ENCODE measurements around the gene RBBP8NL.

The RBBP8NL gene

DNA sequence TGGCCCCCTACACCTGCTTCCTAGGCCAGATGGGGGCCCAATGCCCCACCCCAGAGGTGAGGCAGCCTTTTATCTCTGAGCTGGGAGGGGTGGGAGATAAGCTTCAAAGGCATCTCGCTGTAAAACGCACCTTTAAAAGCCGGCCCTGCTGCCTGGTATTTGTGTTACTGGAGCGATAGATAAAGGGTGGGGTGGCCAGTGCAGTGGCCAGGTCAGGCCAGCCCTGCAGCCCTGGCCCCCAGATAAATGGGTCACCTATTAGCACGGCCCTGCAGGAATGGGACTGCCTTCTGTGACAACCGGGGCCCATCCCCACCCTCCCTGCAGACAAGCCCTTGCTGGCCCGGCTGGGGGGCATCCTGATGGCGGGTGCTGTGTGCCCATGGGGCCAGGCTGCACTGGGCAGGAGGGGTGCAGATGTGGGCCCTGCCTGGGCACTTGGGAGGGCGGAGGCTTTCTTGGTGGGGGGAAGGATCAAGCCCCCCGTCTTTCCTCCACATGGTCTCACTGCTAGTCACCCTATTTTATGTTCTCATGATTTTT, 3.0 kb upstream of the RBBP8NL start:
- TF ChIP-seq NFIC (IDR thresholded peaks at IDR 0.05) (no peak), REST (IDR thresholded peaks at IDR 0.05; ENCODE audit: low read depth) (no peak), TEAD4 (IDR thresholded peaks at IDR 0.05) (no peak), CEBPB (IDR thresholded peaks at IDR 0.05) (no peak), YY1 (IDR thresholded peaks at IDR 0.05; ENCODE audit: low read depth) (no peak), CREB1 (IDR thresholded peaks at IDR 0.05; ENCODE audit: low read depth) (no peak), ZBTB7A (IDR thresholded peaks at IDR 0.05; ENCODE audit: low read depth) (no peak), TAF1 (IDR thresholded peaks at IDR 0.05; ENCODE audit: low read depth) (no peak), EGR1 (IDR thresholded peaks at IDR 0.05) (no peak), TCF12 (IDR thresholded peaks at IDR 0.05; ENCODE audit: low read depth) (no peak), EP300 (IDR thresholded peaks at IDR 0.05; ENCODE audit: borderline replicate concordance) (no peak), FOXM1 (IDR thresholded peaks at IDR 0.05; ENCODE audit: borderline replicate concordance, low read depth) (no peak), RAD21 (IDR thresholded peaks at IDR 0.05; ENCODE audit: low read depth) (no peak)
- TF ChIP-seq, protein P1, sequence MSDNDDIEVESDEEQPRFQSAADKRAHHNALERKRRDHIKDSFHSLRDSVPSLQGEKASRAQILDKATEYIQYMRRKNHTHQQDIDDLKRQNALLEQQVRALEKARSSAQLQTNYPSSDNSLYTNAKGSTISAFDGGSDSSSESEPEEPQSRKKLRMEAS (IDR thresholded peaks at IDR 0.05), result no peak
- TF ChIP-seq, protein P2, sequence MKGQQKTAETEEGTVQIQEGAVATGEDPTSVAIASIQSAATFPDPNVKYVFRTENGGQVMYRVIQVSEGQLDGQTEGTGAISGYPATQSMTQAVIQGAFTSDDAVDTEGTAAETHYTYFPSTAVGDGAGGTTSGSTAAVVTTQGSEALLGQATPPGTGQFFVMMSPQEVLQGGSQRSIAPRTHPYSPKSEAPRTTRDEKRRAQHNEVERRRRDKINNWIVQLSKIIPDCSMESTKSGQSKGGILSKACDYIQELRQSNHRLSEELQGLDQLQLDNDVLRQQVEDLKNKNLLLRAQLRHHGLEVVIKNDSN (IDR thresholded peaks at IDR 0.05), result no peak

DNA sequence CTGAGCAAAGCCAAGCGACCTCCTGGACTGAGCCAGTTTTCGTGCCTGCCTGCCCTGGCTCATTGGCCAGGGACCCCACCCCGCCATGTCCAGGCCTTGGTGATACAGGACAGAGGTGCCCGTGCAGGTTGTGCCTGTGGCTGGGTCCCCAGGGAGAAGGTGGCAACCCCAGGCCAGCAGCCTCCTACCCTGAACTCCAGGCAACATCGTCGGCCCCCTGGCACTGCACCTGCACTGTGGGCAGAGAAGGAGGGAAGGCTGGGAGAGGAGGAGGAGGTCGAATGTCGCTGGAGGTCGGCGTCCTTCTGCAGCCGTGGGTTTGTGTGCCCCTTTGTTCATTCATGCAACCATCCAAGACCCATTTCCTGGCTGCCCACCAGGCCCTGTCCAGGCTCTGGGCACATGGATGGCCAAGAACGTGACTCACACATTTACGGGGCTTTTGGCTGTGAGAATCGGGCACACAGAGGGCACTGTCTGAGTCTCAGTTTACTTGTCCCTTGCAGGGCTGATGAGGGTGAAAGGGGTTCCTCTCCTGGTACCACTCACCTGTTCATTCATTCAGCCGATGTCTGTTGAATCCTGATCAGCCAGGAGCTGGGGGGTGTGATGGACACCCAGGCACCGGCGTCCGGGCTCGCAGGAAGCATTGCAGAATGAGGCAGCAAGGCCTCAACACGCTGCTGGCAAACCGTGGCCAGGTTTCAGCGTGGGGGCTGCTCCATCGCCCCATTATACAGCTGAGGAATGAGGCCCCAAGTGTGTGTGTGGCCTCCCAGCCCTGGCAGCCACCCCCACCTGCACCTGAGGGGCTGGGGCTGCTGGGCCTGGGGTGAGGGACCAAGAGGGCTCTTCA, 2.3 kb upstream of the RBBP8NL start:
- TF ChIP-seq RAD21 (IDR thresholded peaks at IDR 0.05; ENCODE audit: low read depth) (no peak), NFIC (IDR thresholded peaks at IDR 0.05) (no peak), REST (IDR thresholded peaks at IDR 0.05; ENCODE audit: low read depth) (no peak), YY1 (IDR thresholded peaks at IDR 0.05; ENCODE audit: low read depth) (no peak), TAF1 (IDR thresholded peaks at IDR 0.05; ENCODE audit: low read depth) (no peak), TEAD4 (IDR thresholded peaks at IDR 0.05) (no peak), TCF12 (IDR thresholded peaks at IDR 0.05; ENCODE audit: low read depth) (no peak), ZBTB7A (IDR thresholded peaks at IDR 0.05; ENCODE audit: low read depth) (no peak), FOXM1 (IDR thresholded peaks at IDR 0.05; ENCODE audit: borderline replicate concordance, low read depth) (no peak), EP300 (IDR thresholded peaks at IDR 0.05; ENCODE audit: borderline replicate concordance) (no peak), EGR1 (IDR thresholded peaks at IDR 0.05) (no peak), CEBPB (IDR thresholded peaks at IDR 0.05) (no peak), CREB1 (IDR thresholded peaks at IDR 0.05; ENCODE audit: low read depth) (no peak)
- TF ChIP-seq, protein P1 (IDR thresholded peaks at IDR 0.05), result no peak
- TF ChIP-seq, protein P2 (IDR thresholded peaks at IDR 0.05), result no peak

GRCh38 chr20:62428396-62429295, 1.3 kb upstream of the RBBP8NL start:
- TF ChIP-seq REST (IDR thresholded peaks at IDR 0.05; ENCODE audit: low read depth) (no peak), TAF1 (IDR thresholded peaks at IDR 0.05; ENCODE audit: low read depth) (no peak), ZBTB7A (IDR thresholded peaks at IDR 0.05; ENCODE audit: low read depth) (no peak), EP300 (IDR thresholded peaks at IDR 0.05; ENCODE audit: borderline replicate concordance) (no peak), YY1 (IDR thresholded peaks at IDR 0.05; ENCODE audit: low read depth) (no peak), EGR1 (IDR thresholded peaks at IDR 0.05) (no peak), TEAD4 (IDR thresholded peaks at IDR 0.05) (no peak), TCF12 (IDR thresholded peaks at IDR 0.05; ENCODE audit: low read depth) (no peak), FOXM1 (IDR thresholded peaks at IDR 0.05; ENCODE audit: borderline replicate concordance, low read depth) (no peak), CREB1 (IDR thresholded peaks at IDR 0.05; ENCODE audit: low read depth) (no peak), NFIC (IDR thresholded peaks at IDR 0.05) (no peak), RAD21 (IDR thresholded peaks at IDR 0.05; ENCODE audit: low read depth) (no peak)
- TF ChIP-seq, protein P2 (IDR thresholded peaks at IDR 0.05), result no peak
- TF ChIP-seq, protein P1 (IDR thresholded peaks at IDR 0.05), result no peak

Measured in Ishikawa (cell line).